HepG2 (cell line): ENCODE results near the gene FBXO5. TPM values are rescaled to one million over a fixed set of nuclear protein-coding genes. Genes with fewer than 3 reads are reported as not detected.
A peak's percentile ranks its signal among the peaks of the same experiment; 100 is the strongest.

ENCODE experiments used
- ELF1 ChIP-seq: sonication (generic); formaldehyde crosslinking; IDR thresholded peaks from 2 replicates; pipeline ENCODE4 v1.4.0; 2020; ENCODE audit warnings: missing genetic modification reagents
- FOXA3 ChIP-seq: IDR thresholded peaks from 2 replicates; pipeline ENCODE4 v1.6.1; 2016; ENCODE audit warnings: missing genetic modification reagents, missing compliant biosample characterization
- HDAC6 ChIP-seq: fragments of 200-600 bp; sonication (generic); IDR thresholded peaks from 2 replicates; pipeline ENCODE4 v1.7.0; 2017; ENCODE audit warnings: mild to moderate bottlenecking, antibody characterized with exemption, low read length, low read depth
- KLF11 ChIP-seq: IDR thresholded peaks from 2 replicates; pipeline ENCODE4 v1.6.1; 2016; ENCODE audit warnings: missing compliant biosample characterization
- MYPOP ChIP-seq: sonication (generic); formaldehyde crosslinking; IDR thresholded peaks from 2 replicates; pipeline ENCODE4 v1.8.1; 2023; ENCODE audit warnings: mild to moderate bottlenecking, moderate library complexity, missing genetic modification reagents
- PATZ1 ChIP-seq: sonication (generic); formaldehyde crosslinking; IDR thresholded peaks from 2 replicates; pipeline ENCODE4 v1.4.0; 2020; ENCODE audit warnings: missing genetic modification reagents
- SP4 ChIP-seq: sonication (generic); formaldehyde crosslinking; IDR thresholded peaks from 2 replicates; pipeline ENCODE4 v1.8.1; 2023; ENCODE audit warnings: mild to moderate bottlenecking, missing genetic modification reagents
- ZNF12 ChIP-seq: sonication (generic); formaldehyde crosslinking; IDR thresholded peaks from 2 replicates; pipeline ENCODE4 v1.5.0; 2020; ENCODE audit warnings: missing genetic modification reagents
- ZNF142 ChIP-seq: sonication (generic); formaldehyde crosslinking; IDR thresholded peaks from 2 replicates; pipeline ENCODE4 v1.4.0; 2020; ENCODE audit warnings: missing genetic modification reagents
- ZNF235 ChIP-seq: sonication (generic); formaldehyde crosslinking; IDR thresholded peaks from 2 replicates; pipeline ENCODE4 v1.8.1; 2023; ENCODE audit warnings: mild to moderate bottlenecking, missing genetic modification reagents, borderline replicate concordance
- ZNF343 ChIP-seq: sonication (generic); formaldehyde crosslinking; IDR thresholded peaks from 2 replicates; pipeline ENCODE4 v1.4.0; 2020; ENCODE audit warnings: mild to moderate bottlenecking, missing genetic modification reagents
- ZNF574 ChIP-seq: sonication (generic); formaldehyde crosslinking; IDR thresholded peaks from 2 replicates; pipeline ENCODE4 v1.4.0; 2020; ENCODE audit warnings: missing genetic modification reagents
- ZNF615 ChIP-seq: sonication (generic); formaldehyde crosslinking; IDR thresholded peaks from 2 replicates; pipeline ENCODE4 v1.5.0; 2020; ENCODE audit warnings: mild to moderate bottlenecking, missing genetic modification reagents, borderline replicate concordance
- ZSCAN25 ChIP-seq: sonication (generic); formaldehyde crosslinking; IDR thresholded peaks from 2 replicates; pipeline ENCODE4 v1.8.0; 2022; ENCODE audit warnings: mild to moderate bottlenecking, missing genetic modification reagents
- polyA plus RNA-seq, 8 experiments: library from polyadenylated mRNA; depleted of rRNA in 3 of 8; stranded (reverse) in 7 of 8; unstranded in 1 of 8; fragments of >200 nt; fragmentation: Illumina TruSeq in 4 of 8; extraction: Trizol in 4 of 8; gene quantifications; 2 replicates each; pipeline versions ENCODE4 v1.2.1 to v1.2.3, GENCODE V29; 2011 to 2016; ENCODE audit warnings: low read depth in 4 of 8, missing spikeins in 1 of 8, mixed read lengths in 1 of 8; ENCODE audit not compliant: insufficient read depth in 1 of 8
- total RNA-seq, 5 experiments: library from RNA; depleted of rRNA; stranded (reverse); fragments of >200 nt; fragmentation: Illumina TruSeq; extraction: Trizol; gene quantifications; 2 replicates each; pipeline ENCODE4 v1.2.3, GENCODE V29; 2016; ENCODE audit warnings: low read depth in 1 of 5
- TF ChIP-seq, protein P1 (sequence below): fragments of 450-650 bp; IDR thresholded peaks from 2 replicates; pipeline ENCODE4 v1.6.1; 2016

Gene FBXO5
- total and polyA plus RNA-seq, 2 of the 13 experiments (the other 11 are each of a cell fraction or from before 2014, with no cell fraction given), result 15.8 to 41.5 TPM

DNA sequence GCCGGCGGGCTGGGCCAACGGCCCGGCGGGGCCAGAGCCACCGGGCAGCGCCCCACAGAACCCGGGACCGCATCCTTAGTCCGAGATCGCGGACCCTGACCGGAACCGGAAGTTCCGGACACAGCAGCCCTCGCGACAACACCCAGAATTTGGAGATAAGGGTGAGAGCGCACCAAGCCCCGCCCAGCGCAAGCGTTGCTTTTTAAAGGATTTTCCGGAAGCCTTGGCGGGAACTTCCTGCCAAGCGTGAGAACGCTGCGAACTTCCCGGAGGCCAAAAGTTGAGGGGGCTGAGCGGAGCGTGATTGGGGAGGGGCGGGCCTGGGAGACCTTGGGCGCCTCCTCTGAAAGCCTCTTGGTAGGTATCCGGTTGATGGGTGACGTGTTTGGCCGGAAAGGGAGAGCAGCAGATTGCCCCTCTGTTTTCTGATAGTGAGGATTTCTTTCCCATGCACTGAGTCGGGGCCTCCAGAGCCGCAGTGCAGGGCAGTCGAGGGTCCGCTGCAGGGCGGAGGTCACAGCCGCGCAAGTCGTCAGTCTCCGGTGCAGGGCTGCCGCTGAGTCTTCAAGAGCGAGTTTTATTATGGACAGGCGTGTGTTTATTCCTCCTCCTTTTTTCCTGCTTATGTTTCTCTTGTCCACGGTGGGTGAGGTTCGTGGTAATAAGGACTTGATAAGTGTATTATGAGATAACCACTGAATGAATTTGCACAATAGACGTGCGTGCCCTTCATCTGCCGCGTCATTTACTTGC is 19.9 kb upstream of the FBXO5 start, which contains the start of gene MTRF1L (continued):
- no peak; the same call in 1 of the 2 replicates for TF ChIP-seq ZNF142 (CRISPR knock-in tag)
- peak; percentile 87 for TF ChIP-seq KLF11 (CRISPR knock-in tag)
- no peak for TF ChIP-seq ZNF343 (CRISPR knock-in tag)
- TF ChIP-seq, protein P1, sequence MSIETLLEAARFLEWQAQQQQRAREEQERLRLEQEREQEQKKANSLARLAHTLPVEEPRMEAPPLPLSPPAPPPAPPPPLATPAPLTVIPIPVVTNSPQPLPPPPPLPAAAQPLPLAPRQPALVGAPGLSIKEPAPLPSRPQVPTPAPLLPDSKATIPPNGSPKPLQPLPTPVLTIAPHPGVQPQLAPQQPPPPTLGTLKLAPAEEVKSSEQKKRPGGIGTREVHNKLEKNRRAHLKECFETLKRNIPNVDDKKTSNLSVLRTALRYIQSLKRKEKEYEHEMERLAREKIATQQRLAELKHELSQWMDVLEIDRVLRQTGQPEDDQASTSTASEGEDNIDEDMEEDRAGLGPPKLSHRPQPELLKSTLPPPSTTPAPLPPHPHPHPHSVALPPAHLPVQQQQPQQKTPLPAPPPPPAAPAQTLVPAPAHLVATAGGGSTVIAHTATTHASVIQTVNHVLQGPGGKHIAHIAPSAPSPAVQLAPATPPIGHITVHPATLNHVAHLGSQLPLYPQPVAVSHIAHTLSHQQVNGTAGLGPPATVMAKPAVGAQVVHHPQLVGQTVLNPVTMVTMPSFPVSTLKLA, result peak; percentile 46; the same call in 1 of the 2 replicates
- peak; percentile 83 for TF ChIP-seq MYPOP (CRISPR knock-in tag)
- TF ChIP-seq ZNF574 (CRISPR knock-in tag), result peak; percentile 88
- peak; percentile 96 for TF ChIP-seq ELF1 (CRISPR knock-in tag)
- peak; percentile 50 for TF ChIP-seq FOXA3 (CRISPR knock-in tag)
- no peak for TF ChIP-seq ZNF235 (CRISPR knock-in tag)
- peak; percentile 81; the same call in 1 of the 2 replicates for TF ChIP-seq PATZ1 (CRISPR knock-in tag)
- no peak for TF ChIP-seq HDAC6
- TF ChIP-seq ZNF12 (CRISPR knock-in tag), result peak; percentile 72; the same call in 1 of the 2 replicates
- no peak; the same call in 1 of the 2 replicates for TF ChIP-seq ZNF615 (CRISPR knock-in tag)
- peak; percentile 45; the same call in 1 of the 2 replicates for TF ChIP-seq SP4 (CRISPR knock-in tag)
- TF ChIP-seq ZSCAN25, result peak; percentile 91
